Body of pancreas (tissue), 4 donors: Measurements from ENCODE around the gene CACNA2D4.
A peak's percentile ranks its signal among the peaks of the same experiment; 100 is the strongest.

ENCODE experiments used
- CTCF ChIP-seq, 7 experiments: fragments of 450-650 bp in 4 of 7; fragments of 200-600 bp in 3 of 7; sonication (generic) in 3 of 7; IDR thresholded peaks; one replicate each; pipeline ENCODE4 v1.5.1; 2016 to 2019; ENCODE audit warnings: antibody characterized with exemption in 7 of 7
- POLR2A ChIP-seq, 3 donors: fragments of 450-650 bp; IDR thresholded peaks; one replicate each; pipeline ENCODE4 v1.6.1; 2016; ENCODE audit warnings: antibody characterized with exemption in 3 of 3, mild to moderate bottlenecking in 2 of 3

GRCh38 chr12:1791104-1791841 is 127.2 kb downstream of the CACNA2D4 start:
- TF ChIP-seq CTCF (IDR thresholded peaks at IDR 0.05) (peak; percentile 57 to 91 (median 81)), POLR2A (IDR thresholded peaks at IDR 0.05) (no peak)
